CD8-positive, alpha-beta memory T cell (primary cell): ENCODE measurements around the gene LIME1. TPM values are rescaled to one million over a fixed set of nuclear protein-coding genes. Genes with fewer than 3 reads are reported as not detected.
A peak's percentile ranks its signal among the peaks of the same experiment; 100 is the strongest.

Experiments
- CTCF ChIA-PET: fragments of 350-600 bp; sonication (Branson Sonifier 250); formaldehyde crosslinking; loops from one replicate; lab custom pipeline; 2021; ENCODE audit warnings: antibody characterized with exemption; lab: Charles Lee
- POLR2A ChIA-PET: fragments of 350-600 bp; sonication (Branson Sonifier 250); formaldehyde crosslinking; loops from one replicate; lab custom pipeline; 2021; ENCODE audit warnings: antibody characterized with exemption; lab: Charles Lee
- DNase-seq, 5 donors: peaks; one replicate each; pipeline versions ENCODE4 v3.0.0 to v3.0.0-alpha.2; 2020 to 2022; ENCODE audit warnings: mixed read lengths in 1 of 5
- H3K27ac ChIP-seq: one replicate; pipeline ENCODE4 v1.7.0; 2013; ENCODE audit warnings: low read depth, mild to moderate bottlenecking, low read length, moderate library complexity
- H3K27me3 ChIP-seq: 2 replicates; pipeline ENCODE4 v1.7.0; 2013; ENCODE audit warnings: low read length, mild to moderate bottlenecking; ENCODE audit not compliant: insufficient read depth, poor library complexity, severe bottlenecking
- H3K36me3 ChIP-seq: 2 replicates; pipeline ENCODE4 v1.7.0; 2013; ENCODE audit warnings: mild to moderate bottlenecking, low read length, moderate library complexity; ENCODE audit not compliant: insufficient read depth
- H3K4me1 ChIP-seq: 2 replicates; pipeline ENCODE4 v1.7.0; 2013; ENCODE audit warnings: mild to moderate bottlenecking, low read length, moderate library complexity; ENCODE audit not compliant: insufficient read depth
- H3K4me3 ChIP-seq: 2 replicates; pipeline ENCODE4 v1.7.0; 2013; ENCODE audit warnings: mild to moderate bottlenecking, low read length
- H3K9me3 ChIP-seq: 2 replicates; pipeline ENCODE4 v1.7.0; 2013; ENCODE audit warnings: mild to moderate bottlenecking, low read length
- H3K27ac Mint-ChIP-seq, 8 donors: one replicate each; pipeline ENCODE4 v1.8.0; 2020 to 2021; ENCODE audit warnings: mixed read lengths in 8 of 8, mild to moderate bottlenecking in 6 of 8, inconsistent platforms in 3 of 8, moderate library complexity in 3 of 8
- H3K27me3 Mint-ChIP-seq, 2 donors: one replicate each; pipeline ENCODE4 v1.8.0; 2020 to 2021; ENCODE audit warnings: mixed read lengths in 2 of 2, mild to moderate bottlenecking in 1 of 2, moderate library complexity in 1 of 2
- H3K36me3 Mint-ChIP-seq, 3 donors: one replicate each; pipeline ENCODE4 v1.8.0; 2020 to 2021; ENCODE audit warnings: mixed read lengths in 3 of 3, inconsistent platforms in 1 of 3, mild to moderate bottlenecking in 1 of 3
- H3K4me1 Mint-ChIP-seq, 3 donors: one replicate each; pipeline ENCODE4 v1.8.0; 2020 to 2021; ENCODE audit warnings: mixed read lengths in 3 of 3, inconsistent platforms in 1 of 3, mild to moderate bottlenecking in 1 of 3
- H3K4me3 Mint-ChIP-seq, 7 donors: one replicate each; pipeline ENCODE4 v1.8.0; 2020 to 2021; ENCODE audit warnings: mixed read lengths in 7 of 7, mild to moderate bottlenecking in 6 of 7, moderate library complexity in 4 of 7, inconsistent platforms in 2 of 7
- H3K9me3 Mint-ChIP-seq, 5 donors: one replicate each; pipeline ENCODE4 v1.8.0; 2020 to 2022; ENCODE audit warnings: mixed read lengths in 5 of 5, mild to moderate bottlenecking in 3 of 5, moderate library complexity in 2 of 5, inconsistent platforms in 1 of 5
- polyA plus RNA-seq: library from polyadenylated mRNA; unstranded; fragments of 300-500 nt; fragmentation: Illumina TruSeq; gene quantifications from one replicate; pipeline ENCODE4 v1.2.3, GENCODE V29; 2021
- total RNA-seq, 2 experiments: library from RNA; stranded (reverse); gene quantifications; one replicate each; pipeline ENCODE4 v1.2.3, GENCODE V29; 2021

Gene LIME1
- total and polyA plus RNA-seq, 3 experiments from 2014 or later = 18.4 to 366 (median 19.6) TPM

DNA sequence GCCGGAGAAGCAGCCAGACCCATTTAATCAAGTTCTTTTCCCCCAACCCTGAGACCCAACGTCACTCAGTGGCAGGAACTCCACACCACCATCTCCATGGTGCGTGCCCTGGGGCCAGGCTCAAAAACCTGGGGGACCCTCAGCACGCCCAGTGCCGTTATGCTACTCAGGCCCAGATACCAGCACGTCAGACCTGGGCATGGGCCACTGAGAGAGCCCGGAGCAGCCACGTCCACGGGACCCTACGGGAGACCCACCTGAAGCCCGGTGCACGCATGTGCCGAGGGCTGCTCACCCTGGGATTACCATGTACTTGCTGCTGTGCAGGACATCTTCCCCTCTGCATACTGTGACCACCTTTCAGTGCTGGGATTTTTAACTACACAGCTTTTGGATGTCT, 16.9 kb downstream of the LIME1 start:
- Histone ChIP-seq H3K4me3 (no peak overlapping the region), H3K27ac (no peak overlapping the region), H3K4me1 (peaks cover 32% of the 10 kb centered on the region), H3K9me3 (no peaks in the 10 kb centered on the region), H3K27me3 (no peaks in the 10 kb centered on the region), H3K36me3 (no peaks in the 10 kb centered on the region)
- CTCF ChIA-PET = interaction anchor here (1.0 kb wide), 1 partner anchor 46 kb away, joined by 3 read pairs; the partner anchor contains the start of genes ARFRP1 and ZGPAT
- H3K4me1 Mint-ChIP-seq = peaks cover 32 to 38% (median 34%) of the 10 kb centered on the region in 3 donors
- no peaks in the 10 kb centered on the region for H3K9me3 Mint-ChIP-seq
- no peaks in the 10 kb centered on the region for H3K36me3 Mint-ChIP-seq
- no peaks in the 10 kb centered on the region for H3K27me3 Mint-ChIP-seq
- POLR2A ChIA-PET = no interaction called here
- no peak overlapping the region for H3K4me3 Mint-ChIP-seq
- DNase-seq = no peak
- peak overlapping the region in 2 of 8 donors; percentile 40 to 80 for H3K27ac Mint-ChIP-seq

DNA sequence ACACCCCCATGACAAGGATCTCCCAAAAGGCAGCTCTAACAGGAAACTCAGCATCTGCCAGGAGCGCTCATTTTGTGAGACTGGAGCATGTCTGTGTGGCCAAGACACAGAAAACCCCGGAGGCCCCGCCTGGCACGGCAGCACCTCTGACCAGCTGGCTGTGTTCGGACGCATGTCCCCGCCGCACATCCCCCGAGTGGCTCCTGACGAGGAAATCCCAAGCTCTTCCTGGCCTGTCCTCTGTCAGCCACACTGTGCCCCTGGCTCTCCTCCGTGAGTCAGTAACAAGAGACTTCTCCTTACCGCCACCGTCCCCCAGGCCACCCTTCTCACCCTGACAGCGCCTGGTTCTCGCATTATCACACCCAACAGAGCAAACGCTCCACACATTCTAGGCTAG, 17.5 kb downstream of the LIME1 start:
- Histone ChIP-seq H3K9me3 (no peaks in the 10 kb centered on the region), H3K4me1 (peaks cover 32% of the 10 kb centered on the region), H3K27ac (no peak overlapping the region), H3K27me3 (no peaks in the 10 kb centered on the region), H3K4me3 (no peak overlapping the region), H3K36me3 (no peaks in the 10 kb centered on the region)
- CTCF ChIA-PET = interaction anchor here (1.0 kb wide), 1 partner anchor 46 kb away, joined by 3 read pairs; the partner anchor contains the start of genes ARFRP1 and ZGPAT
- Mint-ChIP-seq H3K4me1 (peaks cover 30 to 34% (median 32%) of the 10 kb centered on the region in 3 donors), H3K36me3 (no peaks in the 10 kb centered on the region), H3K27me3 (no peaks in the 10 kb centered on the region), H3K4me3 (peak overlapping the region in 2 of 7 donors; percentile 41 to 62), H3K9me3 (no peaks in the 10 kb centered on the region), H3K27ac (peak overlapping the region in 4 of 8 donors; percentile 48 to 80 (median 62))
- no peak for DNase-seq
- POLR2A ChIA-PET = no interaction called here

DNA sequence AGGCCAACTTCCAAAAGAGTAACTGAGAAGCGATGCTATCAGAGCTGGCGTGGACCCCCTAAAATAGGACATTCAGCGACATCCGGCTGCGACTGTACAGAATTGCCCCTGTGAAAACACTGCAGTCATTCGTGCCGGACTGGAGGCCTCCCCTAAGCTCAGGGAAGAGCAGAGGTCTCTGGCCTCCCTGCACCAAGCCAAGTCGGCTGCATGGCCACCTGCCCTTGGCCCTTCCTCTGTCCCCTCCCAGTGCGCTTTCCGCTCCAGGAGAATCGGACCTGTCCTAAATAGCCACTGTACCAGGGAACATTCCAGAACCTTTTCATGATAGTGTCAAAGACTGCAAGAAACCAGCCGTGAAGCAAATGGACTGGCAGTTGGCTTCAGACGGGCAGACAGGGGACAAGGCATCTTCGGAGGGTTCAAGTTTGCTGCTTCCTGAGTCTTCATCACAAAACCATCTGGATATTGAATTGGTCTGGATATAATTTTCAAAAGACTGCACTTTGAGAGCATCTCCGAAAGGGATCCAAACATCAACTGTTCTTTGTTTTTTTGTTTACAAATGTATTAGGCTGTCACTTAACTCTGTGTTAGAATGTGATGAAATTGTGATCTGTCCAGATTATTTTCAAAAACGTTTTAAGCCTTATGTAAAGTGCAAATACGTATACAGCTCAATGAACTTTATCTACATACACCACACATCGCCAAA, 19.6 kb downstream of the LIME1 start:
- Histone ChIP-seq H3K4me1 (peaks cover 16% of the 10 kb centered on the region), H3K36me3 (no peaks in the 10 kb centered on the region), H3K27ac (no peak overlapping the region), H3K9me3 (no peaks in the 10 kb centered on the region), H3K4me3 (no peak overlapping the region), H3K27me3 (no peaks in the 10 kb centered on the region)
- Mint-ChIP-seq H3K27me3 (no peaks in the 10 kb centered on the region), H3K36me3 (no peaks in the 10 kb centered on the region), H3K4me1 (peaks cover 13 to 24% (median 23%) of the 10 kb centered on the region in 3 donors), H3K9me3 (no peaks in the 10 kb centered on the region), H3K27ac (peak overlapping the region in 1 of 8 donors; percentile 39), H3K4me3 (peak overlapping the region in 1 of 7 donors; percentile 46)
- POLR2A ChIA-PET = no interaction called here
- DNase-seq = no peak
- CTCF ChIA-PET = interaction anchor here (1.2 kb wide), 1 partner anchor 219 kb away, joined by 3 read pairs; the partner anchor contains the start of gene PTK6

DNA sequence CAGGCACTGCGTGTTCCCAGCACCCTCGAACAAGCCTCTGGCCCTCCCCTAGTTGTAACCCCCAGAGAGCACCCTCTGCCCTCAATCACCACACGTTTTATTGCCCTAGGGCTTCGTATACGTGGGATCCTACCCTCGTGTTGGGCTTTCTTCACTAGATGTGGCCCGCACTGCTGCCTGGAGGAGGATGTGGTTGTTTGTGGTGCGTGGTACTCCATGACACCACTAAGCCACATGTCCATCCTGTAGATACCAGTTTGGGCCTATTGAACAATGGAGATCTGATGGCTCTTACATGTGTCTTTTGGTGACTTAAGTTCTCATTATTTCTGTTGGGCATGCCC, 20.2 kb downstream of the LIME1 start:
- POLR2A ChIA-PET = no interaction called here
- CTCF ChIA-PET = no interaction called here
- Histone ChIP-seq H3K9me3 (no peaks in the 10 kb centered on the region), H3K27me3 (no peaks in the 10 kb centered on the region), H3K27ac (no peak overlapping the region), H3K4me3 (no peak overlapping the region), H3K36me3 (no peaks in the 10 kb centered on the region), H3K4me1 (peaks cover 12% of the 10 kb centered on the region)
- Mint-ChIP-seq H3K4me1 (peaks cover 10 to 22% (median 20%) of the 10 kb centered on the region in 3 donors), H3K36me3 (no peaks in the 10 kb centered on the region), H3K27me3 (no peaks in the 10 kb centered on the region), H3K4me3 (peak overlapping the region in 2 of 7 donors; percentile 15 to 46), H3K9me3 (no peaks in the 10 kb centered on the region), H3K27ac (peak overlapping the region in 2 of 8 donors; percentile 29 to 39)
- peak in 1 of 5 donors; percentile 42 for DNase-seq

DNA sequence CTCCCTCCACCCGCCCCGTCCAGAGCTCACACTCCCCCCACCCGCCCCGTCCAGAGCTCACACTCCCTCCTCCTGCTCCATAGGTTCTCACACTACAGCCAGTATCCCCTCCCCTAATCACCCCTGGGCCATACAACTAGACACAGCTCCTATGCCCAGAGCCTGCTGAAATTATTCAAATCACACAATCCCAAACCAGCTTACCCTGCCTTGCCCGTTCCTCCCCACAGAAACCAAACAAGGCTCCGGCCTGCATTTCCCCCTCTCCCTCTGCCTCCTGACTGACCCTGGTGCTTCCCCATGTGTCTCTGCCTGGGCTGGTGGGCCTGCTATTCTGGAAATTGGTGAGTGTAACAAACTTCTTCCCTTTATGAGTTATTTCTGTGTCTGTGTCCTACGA, 21.7 kb downstream of the LIME1 start:
- Histone ChIP-seq H3K4me1 (peaks cover 12% of the 10 kb centered on the region), H3K27ac (no peak overlapping the region), H3K9me3 (no peaks in the 10 kb centered on the region), H3K4me3 (no peak overlapping the region), H3K36me3 (no peaks in the 10 kb centered on the region), H3K27me3 (no peaks in the 10 kb centered on the region)
- no peak for DNase-seq
- Mint-ChIP-seq H3K27me3 (no peaks in the 10 kb centered on the region), H3K4me3 (no peak overlapping the region), H3K9me3 (no peaks in the 10 kb centered on the region), H3K27ac (peak overlapping the region in 2 of 8 donors; percentile 30 to 41), H3K4me1 (peaks cover 6 to 22% (median 18%) of the 10 kb centered on the region in 3 donors), H3K36me3 (no peaks in the 10 kb centered on the region)
- CTCF ChIA-PET = interaction anchor here (1.1 to 1.2 kb wide), 2 partner anchors 24 to 28 kb away, joined by 3 to 4 read pairs; no protein-coding TSS in a partner anchor
- POLR2A ChIA-PET = interaction anchor here (1.2 kb wide), 1 partner anchor 21 kb away, joined by 3 read pairs; no protein-coding TSS in a partner anchor

DNA sequence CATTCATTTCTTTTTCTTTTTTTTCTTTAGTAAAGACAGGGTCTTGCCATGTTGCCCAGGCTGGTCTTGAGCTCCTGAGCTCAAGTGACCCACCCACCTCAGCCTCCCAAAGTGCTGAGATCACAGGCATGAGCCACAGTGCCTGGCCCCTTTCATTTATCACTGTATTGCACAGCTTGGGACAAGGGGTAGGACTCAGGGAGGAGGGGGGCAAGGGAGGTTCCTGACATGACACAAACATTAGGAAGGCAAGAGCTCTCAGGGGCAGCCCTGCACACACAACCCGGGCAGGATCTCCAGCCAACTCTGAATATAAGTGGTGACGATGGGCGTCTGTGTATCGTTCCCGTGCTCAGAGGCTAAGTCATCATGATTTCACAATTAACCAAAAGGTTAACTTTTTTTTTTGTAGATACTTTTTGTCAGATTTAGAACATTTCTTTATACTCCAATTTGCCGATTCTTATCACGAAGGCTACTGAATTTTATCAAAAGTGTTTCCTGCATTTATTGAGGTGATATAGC, 23.0 kb downstream of the LIME1 start:
- peaks cover 0 to 2% of the 10 kb centered on the region in 2 donors for H3K27me3 Mint-ChIP-seq

DNA sequence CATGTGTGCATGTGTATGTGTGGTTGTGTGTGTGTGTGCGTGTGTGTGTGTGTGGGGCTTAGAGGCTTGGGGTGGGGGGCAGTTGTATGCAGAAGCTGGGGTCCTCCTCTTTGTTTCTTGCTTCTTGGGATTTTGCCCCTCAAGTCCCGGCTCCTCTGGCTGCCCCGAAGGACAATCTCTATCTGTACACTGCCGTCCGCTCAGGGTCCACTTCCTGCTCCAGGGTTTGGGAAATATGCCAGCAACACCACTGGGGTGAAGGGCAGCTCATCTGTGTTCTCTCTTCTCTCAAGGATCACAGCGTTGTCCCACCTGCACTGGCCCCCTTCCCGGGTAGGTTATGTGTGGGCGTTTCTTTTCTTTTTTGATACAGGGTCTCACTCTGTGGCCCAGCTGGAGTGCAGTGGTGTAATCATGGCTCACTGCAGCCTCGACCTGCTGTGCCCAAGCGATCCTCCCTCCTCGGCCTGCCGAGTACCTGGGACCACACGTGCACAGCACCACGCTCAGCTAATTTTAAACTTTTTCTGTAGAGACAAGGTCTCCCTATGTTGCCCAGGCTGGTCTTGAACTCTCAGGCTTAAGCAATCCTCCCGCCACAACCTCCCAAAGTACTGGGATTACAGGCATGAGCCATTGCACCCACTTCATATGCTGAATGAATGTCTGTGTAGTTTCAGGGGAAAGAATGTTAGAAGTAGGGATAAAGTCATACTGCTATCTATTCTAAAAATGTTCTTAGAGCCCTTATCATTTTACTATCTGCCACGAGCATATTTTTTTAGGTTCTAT, 28.8 kb downstream of the LIME1 start:
- H3K4me3 Mint-ChIP-seq = no peak overlapping the region
- no peak overlapping the region for H3K27ac ChIP-seq
- H3K4me1 Mint-ChIP-seq = no peaks in the 10 kb centered on the region
- ChIA-PET POLR2A (no interaction called here), CTCF (interaction anchor here (1.2 kb wide), 1 partner anchor 29 kb away, joined by 3 read pairs; the partner anchor contains the start of gene LIME1)
- H3K36me3 ChIP-seq = no peaks in the 10 kb centered on the region
- H3K9me3 Mint-ChIP-seq = no peaks in the 10 kb centered on the region
- no peaks in the 10 kb centered on the region for H3K9me3 ChIP-seq
- H3K27me3 Mint-ChIP-seq = peaks cover 2 to 4% of the 10 kb centered on the region in 2 donors
- no peaks in the 10 kb centered on the region for H3K36me3 Mint-ChIP-seq
- H3K4me3 ChIP-seq = no peak overlapping the region
- no peaks in the 10 kb centered on the region for H3K4me1 ChIP-seq
- no peaks in the 10 kb centered on the region for H3K27me3 ChIP-seq
- DNase-seq = no peak
- H3K27ac Mint-ChIP-seq = peak overlapping the region in 2 of 8 donors; percentile 29 to 46

More for the DNA sequence above, 23.0 kb downstream of the LIME1 start:
- Mint-ChIP-seq H3K4me1 (peaks cover 6 to 22% (median 18%) of the 10 kb centered on the region in 3 donors), H3K36me3 (no peaks in the 10 kb centered on the region), H3K27ac (no peak overlapping the region), H3K9me3 (no peaks in the 10 kb centered on the region), H3K4me3 (no peak overlapping the region)
- POLR2A ChIA-PET = interaction anchor here (1.1 kb wide), 1 partner anchor 7 kb away, joined by 7 read pairs; no protein-coding TSS in a partner anchor
- Histone ChIP-seq H3K4me3 (no peak overlapping the region), H3K9me3 (no peaks in the 10 kb centered on the region), H3K36me3 (no peaks in the 10 kb centered on the region), H3K27me3 (no peaks in the 10 kb centered on the region), H3K4me1 (peaks cover 12% of the 10 kb centered on the region), H3K27ac (no peak overlapping the region)
- DNase-seq = no peak
- CTCF ChIA-PET = interaction anchor here (0.7 to 0.9 kb wide), 2 partner anchors 26 to 263 kb away, joined by 3 read pairs; no protein-coding TSS in a partner anchor
